SK-N-SH treated with all-trans-retinoic acid at 6 μM for 48 hours (cell line): ENCODE data around the gene PCAT7.
"Not testable (repeated sequence)": the region's sequence is repeated elsewhere in the genome, so short reads cannot be mapped to it uniquely, and the experiment has no call there.

Experiments
- ATAC-seq: fragments of 200-7000 bp; cut with Tn5 transposase; 3 replicates; pipeline ENCODE4 v1.9.1; 2020; ENCODE audit warnings: mild to moderate bottlenecking, moderate library complexity
- ARNTL ChIP-seq: fragments of 450-650 bp; formaldehyde crosslinking; IDR thresholded peaks from 2 replicates; pipeline ENCODE4 v1.5.0; 2020; ENCODE audit warnings: low read depth, mild to moderate bottlenecking, moderate library complexity, borderline replicate concordance
- BACH2 ChIP-seq: fragments of 250-450 bp; sonication (Bioruptor Pico); IDR thresholded peaks from 2 replicates; pipeline ENCODE4 v1.9.0; 2021; ENCODE audit warnings: mild to moderate bottlenecking, borderline replicate concordance
- CSDC2 ChIP-seq: fragments of 250-450 bp; sonication (Bioruptor Pico); IDR thresholded peaks from 2 replicates; pipeline ENCODE4 v1.5.0; 2020; ENCODE audit warnings: mild to moderate bottlenecking, moderate library complexity
- CSRNP3 ChIP-seq: fragments of 250-450 bp; sonication (Bioruptor Pico); IDR thresholded peaks from 2 replicates; pipeline ENCODE4 v1.5.1; 2021; ENCODE audit warnings: mild to moderate bottlenecking, moderate library complexity
- ESRRG ChIP-seq: fragments of 250-450 bp; sonication (Bioruptor Pico); IDR thresholded peaks from 2 replicates; pipeline ENCODE4 v1.6.1; 2021; ENCODE audit warnings: mild to moderate bottlenecking
- GLIS3 ChIP-seq: fragments of 250-450 bp; sonication (Bioruptor Pico); IDR thresholded peaks from 2 replicates; pipeline ENCODE4 v1.5.0; 2020; ENCODE audit warnings: mild to moderate bottlenecking, moderate library complexity
- OSR1 ChIP-seq: fragments of 250-450 bp; sonication (Bioruptor Pico); IDR thresholded peaks from 2 replicates; pipeline ENCODE4 v1.8.0; 2022; ENCODE audit warnings: moderate library complexity, mild to moderate bottlenecking, inconsistent platforms
- POU6F1 ChIP-seq: fragments of 250-450 bp; sonication (Bioruptor Pico); IDR thresholded peaks from 2 replicates; pipeline ENCODE4 v1.8.0; 2021; ENCODE audit warnings: low read depth, mild to moderate bottlenecking, moderate library complexity, borderline replicate concordance
- PPARA ChIP-seq: fragments of 250-450 bp; sonication (Bioruptor Pico); IDR thresholded peaks from 2 replicates; pipeline ENCODE4 v1.5.0; 2020; ENCODE audit warnings: mild to moderate bottlenecking, borderline replicate concordance
- RARB ChIP-seq: fragments of 250-450 bp; sonication (Bioruptor Pico); IDR thresholded peaks from 2 replicates; pipeline ENCODE4 v1.8.0; 2021; ENCODE audit warnings: mild to moderate bottlenecking, moderate library complexity
- TCF4 ChIP-seq: fragments of 250-450 bp; sonication (Bioruptor Pico); IDR thresholded peaks from 2 replicates; pipeline ENCODE4 v1.8.0; 2021; ENCODE audit warnings: mild to moderate bottlenecking, moderate library complexity, borderline replicate concordance
- TOX ChIP-seq: fragments of 250-450 bp; sonication (Bioruptor Pico); IDR thresholded peaks from 2 replicates; pipeline ENCODE4 v1.8.0; 2021; ENCODE audit warnings: mild to moderate bottlenecking, moderate library complexity, borderline replicate concordance
- ZC3H10 ChIP-seq: fragments of 250-450 bp; sonication (Bioruptor Pico); IDR thresholded peaks from 2 replicates; pipeline ENCODE4 v1.5.1; 2021; ENCODE audit warnings: mild to moderate bottlenecking, moderate library complexity
- ZFP3 ChIP-seq: fragments of 250-450 bp; sonication (Bioruptor Pico); IDR thresholded peaks from 2 replicates; pipeline ENCODE4 v1.5.0; 2020; ENCODE audit warnings: mild to moderate bottlenecking, moderate library complexity
- ZFP30 ChIP-seq: fragments of 450-650 bp; formaldehyde crosslinking; IDR thresholded peaks from 2 replicates; pipeline ENCODE4 v1.5.0; 2022; ENCODE audit warnings: mild to moderate bottlenecking, moderate library complexity
- ZNF70 ChIP-seq: fragments of 450-650 bp; formaldehyde crosslinking; IDR thresholded peaks from 2 replicates; pipeline ENCODE4 v1.5.0; 2020; ENCODE audit warnings: mild to moderate bottlenecking, moderate library complexity
- ZNF8 ChIP-seq: fragments of 450-650 bp; formaldehyde crosslinking; IDR thresholded peaks from 2 replicates; pipeline ENCODE4 v1.5.0; 2020; ENCODE audit warnings: mild to moderate bottlenecking, moderate library complexity
- TF ChIP-seq, protein P1 (sequence below): fragments of 250-450 bp; sonication (Bioruptor Pico); IDR thresholded peaks from 2 replicates; pipeline ENCODE4 v1.5.0; 2020; ENCODE audit warnings: mild to moderate bottlenecking, moderate library complexity
- TF ChIP-seq, protein P2 (sequence below): fragments of 250-450 bp; sonication (Bioruptor Pico); IDR thresholded peaks from 2 replicates; pipeline ENCODE4 v1.8.0; 2020; ENCODE audit warnings: mild to moderate bottlenecking, moderate library complexity, borderline replicate concordance

The PCAT7 gene

DNA sequence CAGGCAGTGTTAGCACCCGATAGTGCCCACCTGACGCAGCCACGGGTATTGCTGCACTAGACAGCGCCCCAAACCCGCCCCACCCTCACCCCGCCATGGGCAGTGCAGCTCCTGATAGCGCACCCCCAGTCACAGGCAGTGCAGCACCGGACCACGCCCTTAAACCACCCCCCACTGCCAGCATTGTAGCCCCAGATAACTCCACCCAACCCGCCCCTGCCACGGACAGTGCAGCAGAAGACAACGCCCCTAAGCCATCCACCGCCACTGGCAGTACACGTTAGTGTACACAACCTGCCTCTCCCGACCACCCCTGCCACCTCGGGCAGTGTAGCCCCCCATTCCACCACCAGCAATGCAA is 825 bp upstream of the PCAT7 start:
- TF ChIP-seq ZC3H10 (CRISPR knock-in tag) (no peak), GLIS3 (CRISPR knock-in tag) (no peak), ZNF8 (CRISPR knock-in tag) (no peak)
- TF ChIP-seq, all 23 proteins: peak for 0
- ATAC-seq = no peak

DNA sequence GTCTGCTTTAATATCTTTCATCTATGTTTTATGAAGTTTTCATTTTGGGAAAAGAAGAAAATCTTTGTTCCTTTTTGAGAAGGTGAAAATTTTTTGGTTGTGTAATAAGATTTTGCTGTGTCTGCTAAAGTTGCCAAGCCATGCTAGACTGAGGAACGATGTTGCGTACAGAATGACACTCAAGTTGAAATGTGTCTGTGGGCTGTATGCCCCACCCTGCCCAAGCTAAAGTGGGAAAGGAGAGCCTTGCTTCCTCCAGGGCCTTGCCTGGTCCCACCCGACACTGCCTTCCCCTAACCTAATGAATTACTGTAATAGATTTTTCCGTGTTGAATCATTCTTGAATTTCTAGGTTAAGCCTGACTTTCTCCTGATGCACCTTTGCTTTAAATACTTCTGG is 2.5 kb downstream of the PCAT7 start:
- TF ChIP-seq PPARA = no peak
- no peak for TF ChIP-seq OSR1 (CRISPR knock-in tag)
- TF ChIP-seq RARB (CRISPR knock-in tag) = no peak
- TF ChIP-seq CSDC2 = no peak
- no peak for TF ChIP-seq ESRRG
- no peak for TF ChIP-seq ZFP30 (CRISPR knock-in tag)
- TF ChIP-seq POU6F1 (CRISPR knock-in tag) = no peak
- TF ChIP-seq BACH2 (CRISPR knock-in tag) = no peak
- TF ChIP-seq TOX (CRISPR knock-in tag) = no peak
- TF ChIP-seq TCF4 (CRISPR knock-in tag) = no peak
- no peak for TF ChIP-seq CSRNP3 (CRISPR knock-in tag)
- TF ChIP-seq ZNF70 (CRISPR knock-in tag) = no peak
- no peak for ATAC-seq

DNA sequence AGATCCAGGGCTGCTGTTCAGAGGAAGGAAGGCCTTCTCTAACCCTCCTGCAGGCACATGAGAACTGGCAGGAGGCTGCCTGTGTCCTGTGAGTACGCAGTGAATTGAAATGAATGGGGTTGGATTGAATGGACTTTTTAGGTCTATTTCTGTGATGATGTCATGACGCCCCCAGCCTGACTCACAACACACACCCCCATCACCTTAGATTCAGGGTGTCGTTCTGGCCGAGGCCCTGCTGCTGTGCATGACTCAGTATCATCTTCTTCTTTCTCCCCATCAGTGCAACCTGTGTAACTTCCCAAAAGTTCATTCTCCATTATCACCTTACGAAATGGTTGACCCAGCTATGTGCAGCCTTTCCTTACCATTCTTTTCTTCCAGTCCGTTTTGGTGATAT is 5.4 kb downstream of the PCAT7 start:
- TF ChIP-seq TOX (CRISPR knock-in tag) (no peak), ARNTL (no peak), BACH2 (CRISPR knock-in tag) (no peak), ZFP30 (CRISPR knock-in tag) (no peak), OSR1 (CRISPR knock-in tag) (no peak)
- TF ChIP-seq, protein P1, sequence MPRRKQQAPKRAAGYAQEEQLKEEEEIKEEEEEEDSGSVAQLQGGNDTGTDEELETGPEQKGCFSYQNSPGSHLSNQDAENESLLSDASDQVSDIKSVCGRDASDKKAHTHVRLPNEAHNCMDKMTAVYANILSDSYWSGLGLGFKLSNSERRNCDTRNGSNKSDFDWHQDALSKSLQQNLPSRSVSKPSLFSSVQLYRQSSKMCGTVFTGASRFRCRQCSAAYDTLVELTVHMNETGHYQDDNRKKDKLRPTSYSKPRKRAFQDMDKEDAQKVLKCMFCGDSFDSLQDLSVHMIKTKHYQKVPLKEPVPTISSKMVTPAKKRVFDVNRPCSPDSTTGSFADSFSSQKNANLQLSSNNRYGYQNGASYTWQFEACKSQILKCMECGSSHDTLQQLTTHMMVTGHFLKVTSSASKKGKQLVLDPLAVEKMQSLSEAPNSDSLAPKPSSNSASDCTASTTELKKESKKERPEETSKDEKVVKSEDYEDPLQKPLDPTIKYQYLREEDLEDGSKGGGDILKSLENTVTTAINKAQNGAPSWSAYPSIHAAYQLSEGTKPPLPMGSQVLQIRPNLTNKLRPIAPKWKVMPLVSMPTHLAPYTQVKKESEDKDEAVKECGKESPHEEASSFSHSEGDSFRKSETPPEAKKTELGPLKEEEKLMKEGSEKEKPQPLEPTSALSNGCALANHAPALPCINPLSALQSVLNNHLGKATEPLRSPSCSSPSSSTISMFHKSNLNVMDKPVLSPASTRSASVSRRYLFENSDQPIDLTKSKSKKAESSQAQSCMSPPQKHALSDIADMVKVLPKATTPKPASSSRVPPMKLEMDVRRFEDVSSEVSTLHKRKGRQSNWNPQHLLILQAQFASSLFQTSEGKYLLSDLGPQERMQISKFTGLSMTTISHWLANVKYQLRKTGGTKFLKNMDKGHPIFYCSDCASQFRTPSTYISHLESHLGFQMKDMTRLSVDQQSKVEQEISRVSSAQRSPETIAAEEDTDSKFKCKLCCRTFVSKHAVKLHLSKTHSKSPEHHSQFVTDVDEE = no peak
- TF ChIP-seq, protein P2, sequence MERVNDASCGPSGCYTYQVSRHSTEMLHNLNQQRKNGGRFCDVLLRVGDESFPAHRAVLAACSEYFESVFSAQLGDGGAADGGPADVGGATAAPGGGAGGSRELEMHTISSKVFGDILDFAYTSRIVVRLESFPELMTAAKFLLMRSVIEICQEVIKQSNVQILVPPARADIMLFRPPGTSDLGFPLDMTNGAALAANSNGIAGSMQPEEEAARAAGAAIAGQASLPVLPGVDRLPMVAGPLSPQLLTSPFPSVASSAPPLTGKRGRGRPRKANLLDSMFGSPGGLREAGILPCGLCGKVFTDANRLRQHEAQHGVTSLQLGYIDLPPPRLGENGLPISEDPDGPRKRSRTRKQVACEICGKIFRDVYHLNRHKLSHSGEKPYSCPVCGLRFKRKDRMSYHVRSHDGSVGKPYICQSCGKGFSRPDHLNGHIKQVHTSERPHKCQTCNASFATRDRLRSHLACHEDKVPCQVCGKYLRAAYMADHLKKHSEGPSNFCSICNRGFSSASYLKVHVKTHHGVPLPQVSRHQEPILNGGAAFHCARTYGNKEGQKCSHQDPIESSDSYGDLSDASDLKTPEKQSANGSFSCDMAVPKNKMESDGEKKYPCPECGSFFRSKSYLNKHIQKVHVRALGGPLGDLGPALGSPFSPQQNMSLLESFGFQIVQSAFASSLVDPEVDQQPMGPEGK (CRISPR knock-in tag) = no peak
- no peak for ATAC-seq

GRCh38 chr9:94563548-94563947 is 8.7 kb downstream of the PCAT7 start:
- TF ChIP-seq ZFP3 (CRISPR knock-in tag) (no peak), ZNF8 (CRISPR knock-in tag) (no peak), ZFP30 (CRISPR knock-in tag) (no peak), TOX (CRISPR knock-in tag) (no peak), CSRNP3 (CRISPR knock-in tag) (no peak)
- ATAC-seq = no peak

DNA sequence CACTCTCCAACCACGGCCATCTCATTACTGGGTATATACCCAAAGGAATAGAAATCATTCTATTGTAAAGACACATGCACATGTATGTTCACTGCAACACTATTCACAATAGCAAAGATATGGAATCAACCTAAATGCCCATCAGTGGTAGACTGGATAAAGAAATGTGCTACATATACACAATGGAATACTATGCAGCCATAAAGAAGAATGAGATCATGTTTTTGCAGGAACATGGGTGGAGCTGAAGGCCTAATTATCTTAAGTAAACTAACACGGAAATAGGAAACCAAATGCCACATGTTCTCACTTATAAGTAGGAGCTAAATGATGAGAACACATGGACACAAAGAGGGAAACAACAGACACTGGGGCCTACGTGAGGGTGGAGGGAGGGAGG is 9.4 kb downstream of the PCAT7 start:
- ATAC-seq = not testable (repeated sequence)
